Lower lobe of right lung (tissue), 2 donors: ENCODE measurements around the gene NAP1L4. TPM values are rescaled to one million over a fixed set of nuclear protein-coding genes. Genes with fewer than 3 reads are reported as not detected.

Source experiments
- ATAC-seq, 2 donors: fragments of 200-7000 bp; cut with Tn5 transposase; one replicate each; pipeline ENCODE4 v1.9.1; 2020 to 2022; ENCODE audit warnings: mild to moderate bottlenecking in 2 of 2, moderate library complexity in 2 of 2
- DNase-seq: peaks from one replicate; pipeline ENCODE4 v3.0.0-alpha.2; 2020
- H3K27ac ChIP-seq: fragments of 200-600 bp; one replicate; pipeline ENCODE4 v1.8.0; 2022
- H3K27me3 ChIP-seq: fragments of 200-600 bp; one replicate; pipeline ENCODE4 v1.8.0; 2022; ENCODE audit warnings: low read depth
- H3K36me3 ChIP-seq: fragments of 200-600 bp; one replicate; pipeline ENCODE4 v1.8.0; 2022; ENCODE audit warnings: mild to moderate bottlenecking
- H3K4me1 ChIP-seq: fragments of 200-600 bp; one replicate; pipeline ENCODE4 v1.8.0; 2022
- H3K4me3 ChIP-seq: fragments of 200-600 bp; one replicate; pipeline ENCODE4 v1.8.0; 2022; ENCODE audit warnings: mild to moderate bottlenecking
- H3K9me3 ChIP-seq: fragments of 200-600 bp; one replicate; pipeline ENCODE4 v1.8.0; 2022
- CTCF ChIP-seq: fragments of 200-600 bp; IDR thresholded peaks from one replicate; pipeline ENCODE4 v1.8.0; 2022; ENCODE audit warnings: antibody characterized with exemption, mild to moderate bottlenecking
- intact Hi-C: fragments of 100-400 bp; cut with DNase I; formaldehyde crosslinking; loops from one replicate; pipeline ENCODE4 v1.11.0; 2022
- total RNA-seq: library from RNA; stranded (reverse); fragmentation: NEBNext Ultra II Directional; extraction: Animal tissue kit (Norgen Biotek cat#: 25700); gene quantifications from one replicate; pipeline ENCODE4 v1.2.1, GENCODE V29; 2021
- donor health status: DM: no; HTN: yes; CAD: no; lungs with severe emphysema.

Gene NAP1L4
- total RNA-seq, 1 donor from 2014 or later: 96.8 TPM

- Histone ChIP-seq H3K27ac (no peak overlapping the region), H3K4me3 (no peak overlapping the region), H3K36me3 (peaks cover 40% of the 10 kb centered on the region), H3K4me1 (peaks cover 44% of the 10 kb centered on the region), H3K9me3 (no peaks in the 10 kb centered on the region), H3K27me3 (no peaks in the 10 kb centered on the region)
- TF ChIP-seq CTCF: no peak
- peak; percentile 79 for DNase-seq
- intact Hi-C loops: no loop called here
- peak; percentile 39 to 52 for ATAC-seq
These were observed 48.4 kb downstream of the NAP1L4 start for GRCh38 chr11:2943711-2944118.

- ATAC-seq: no peak
- Histone ChIP-seq H3K36me3 (peaks cover 33% of the 10 kb centered on the region), H3K27ac (no peak overlapping the region), H3K9me3 (no peaks in the 10 kb centered on the region), H3K27me3 (no peaks in the 10 kb centered on the region), H3K4me3 (no peak overlapping the region), H3K4me1 (peaks cover 44% of the 10 kb centered on the region)
- intact Hi-C loops: no loop called here
- TF ChIP-seq CTCF: no peak
- no peak for DNase-seq
These were observed 49.0 kb downstream of the NAP1L4 start for GRCh38 chr11:2942872-2943710.

- no peak overlapping the region for H3K4me3 ChIP-seq
- H3K36me3 ChIP-seq: peaks cover 27% of the 10 kb centered on the region
- peaks cover 44% of the 10 kb centered on the region for H3K4me1 ChIP-seq
- H3K27ac ChIP-seq: no peak overlapping the region
- intact Hi-C loops: no loop called here
- no peak for TF ChIP-seq CTCF
- no peak for DNase-seq
- peaks cover 3% of the 10 kb centered on the region for H3K9me3 ChIP-seq
- ATAC-seq: no peak
- no peaks in the 10 kb centered on the region for H3K27me3 ChIP-seq
These were observed 49.7 kb downstream of the NAP1L4 start for GRCh38 chr11:2942447-2942846.

- peak in 1 of 2 donors; percentile 2 for ATAC-seq
- peak overlapping the region; percentile 53 for H3K27ac ChIP-seq
These were observed 51.0 kb downstream of the NAP1L4 start for GRCh38 chr11:2940921-2941821.

More at GRCh38 chr11:2940921-2941821, 51.0 kb downstream of the NAP1L4 start:
- peaks cover 6% of the 10 kb centered on the region for H3K9me3 ChIP-seq
- no peaks in the 10 kb centered on the region for H3K27me3 ChIP-seq
- TF ChIP-seq CTCF: no peak
- DNase-seq: no peak
- intact Hi-C loops: no loop called here
- H3K4me1 ChIP-seq: peaks cover 43% of the 10 kb centered on the region
- no peak overlapping the region for H3K4me3 ChIP-seq
- H3K36me3 ChIP-seq: peaks cover 17% of the 10 kb centered on the region
